ENCODE data around the gene SLC38A8.

Gene SLC38A8

GRCh38 chr16:84054271-84054670 lies 11.7 kb upstream of the SLC38A8 start:
- TF ChIP-seq POLR2A (IDR thresholded peaks at IDR 0.05; ENCODE audit: low read depth, low read length) (no peak), SPI1 (IDR thresholded peaks at IDR 0.05; ENCODE audit: low read depth, low read length) (no peak), TAF1 (IDR thresholded peaks at IDR 0.05; ENCODE audit: low read depth, low read length) (no peak)

GRCh38 chr16:84053237-84053636 lies 10.6 kb upstream of the SLC38A8 start:
- TF ChIP-seq POLR2A (IDR thresholded peaks at IDR 0.05; ENCODE audit: low read depth, low read length) (no peak), PAX5 (IDR thresholded peaks at IDR 0.05; ENCODE audit: insufficient read depth, low read length, severe bottlenecking) (no peak), SPI1 (IDR thresholded peaks at IDR 0.05; ENCODE audit: low read depth, low read length) (no peak), TAF1 (IDR thresholded peaks at IDR 0.05; ENCODE audit: low read depth, low read length) (no peak), POU2F2 (IDR thresholded peaks at IDR 0.05; ENCODE audit: low read depth, low read length) (no peak), POLR2AphosphoS5 (IDR thresholded peaks at IDR 0.05; ENCODE audit: low read depth, low read length) (no peak)
- FAIRE-seq (no peak), DNase-seq (ENCODE audit: insufficient read length, low spot score) (no peak)

More at GRCh38 chr16:84054271-84054670, 11.7 kb upstream of the SLC38A8 start:
- DNase-seq (ENCODE audit: insufficient read length, low spot score) (no peak), FAIRE-seq (no peak)

DNA sequence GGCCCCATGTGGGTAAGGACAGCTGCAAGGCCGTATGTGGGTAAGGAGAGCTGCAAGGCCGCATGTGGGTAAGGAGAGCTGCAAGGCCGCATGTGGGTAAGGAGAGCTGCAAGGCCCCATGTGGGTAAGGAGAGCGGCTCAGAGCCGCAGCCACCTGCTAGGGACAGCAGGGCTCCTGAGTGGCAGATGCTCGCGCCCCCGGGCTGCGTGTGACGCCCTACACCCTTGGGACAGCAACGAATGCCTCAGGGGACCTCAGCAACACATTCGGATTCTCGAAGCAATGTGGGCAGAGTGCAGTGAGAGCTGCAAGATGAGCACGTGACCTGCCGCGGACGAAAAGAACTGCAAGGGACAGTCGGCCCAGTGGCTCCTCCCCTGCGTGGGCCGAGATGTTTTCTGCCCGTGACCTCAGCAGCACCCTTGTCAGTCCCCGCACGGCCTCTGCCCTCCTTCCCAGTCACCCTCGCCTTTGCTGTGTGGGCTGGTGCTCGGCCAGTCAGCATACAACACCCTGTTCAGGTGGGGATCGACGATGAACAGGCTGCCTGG lies 9.6 kb upstream of the SLC38A8 start:
- FAIRE-seq (no peak), DNase-seq (ENCODE audit: insufficient read length, low spot score) (no peak)
- TF ChIP-seq PAX5 (IDR thresholded peaks at IDR 0.05; ENCODE audit: insufficient read depth, low read length, severe bottlenecking) (no peak), POLR2A (IDR thresholded peaks at IDR 0.05; ENCODE audit: low read depth, low read length) (no peak), POLR2AphosphoS5 (IDR thresholded peaks at IDR 0.05; ENCODE audit: low read depth, low read length) (no peak), POU2F2 (IDR thresholded peaks at IDR 0.05; ENCODE audit: low read depth, low read length) (no peak), SPI1 (IDR thresholded peaks at IDR 0.05; ENCODE audit: low read depth, low read length) (no peak), TAF1 (IDR thresholded peaks at IDR 0.05; ENCODE audit: low read depth, low read length) (no peak)

GRCh38 chr16:84050316-84050715 lies 7.7 kb upstream of the SLC38A8 start:
- FAIRE-seq (no peak), DNase-seq (ENCODE audit: insufficient read length, low spot score) (no peak)
- TF ChIP-seq POLR2AphosphoS5 (IDR thresholded peaks at IDR 0.05; ENCODE audit: low read depth, low read length) (no peak), SPI1 (IDR thresholded peaks at IDR 0.05; ENCODE audit: low read depth, low read length) (no peak)

GRCh38 chr16:84049403-84050060 lies 6.9 kb upstream of the SLC38A8 start:
- no peak for FAIRE-seq
- TF ChIP-seq POU2F2 (IDR thresholded peaks at IDR 0.05; ENCODE audit: low read depth, low read length): no peak
- no peak for DNase-seq (ENCODE audit: insufficient read length, low spot score)

GRCh38 chr16:84048871-84049270 lies 6.3 kb upstream of the SLC38A8 start:
- no peak for TF ChIP-seq SPI1 (IDR thresholded peaks at IDR 0.05; ENCODE audit: low read depth, low read length)
- no peak for TF ChIP-seq POU2F2 (IDR thresholded peaks at IDR 0.05; ENCODE audit: low read depth, low read length)
- DNase-seq (ENCODE audit: insufficient read length, low spot score) (no peak), FAIRE-seq (no peak)

GRCh38 chr16:84048270-84048669 lies 5.7 kb upstream of the SLC38A8 start:
- FAIRE-seq (no peak), DNase-seq (ENCODE audit: insufficient read length, low spot score) (no peak)
- TF ChIP-seq POLR2AphosphoS5 (IDR thresholded peaks at IDR 0.05; ENCODE audit: low read depth, low read length) (no peak), TAF1 (IDR thresholded peaks at IDR 0.05; ENCODE audit: low read depth, low read length) (no peak), POU2F2 (IDR thresholded peaks at IDR 0.05; ENCODE audit: low read depth, low read length) (no peak), PAX5 (IDR thresholded peaks at IDR 0.05; ENCODE audit: insufficient read depth, low read length, severe bottlenecking) (no peak), SPI1 (IDR thresholded peaks at IDR 0.05; ENCODE audit: low read depth, low read length) (no peak), POLR2A (IDR thresholded peaks at IDR 0.05; ENCODE audit: low read depth, low read length) (no peak)

DNA sequence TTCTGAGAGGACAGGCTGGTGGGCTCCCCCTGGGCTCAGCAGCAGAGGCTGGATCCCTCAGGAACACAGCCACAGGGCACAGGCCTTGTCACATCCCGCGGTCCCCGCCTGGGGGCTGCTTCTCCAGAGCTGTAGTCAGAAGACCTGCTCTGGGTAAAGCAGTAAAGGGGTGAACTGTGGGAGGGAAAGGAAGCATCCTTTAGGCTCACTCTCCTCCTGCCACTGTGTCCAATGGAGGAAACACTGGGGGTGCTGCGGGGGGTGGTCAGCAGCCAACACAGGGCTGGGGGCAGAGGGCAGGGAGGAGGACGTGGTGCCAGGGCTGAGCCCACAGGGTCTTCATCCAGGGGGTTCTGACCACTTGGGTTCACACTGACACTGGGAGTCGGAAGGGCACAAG lies 5.0 kb upstream of the SLC38A8 start:
- no peak for DNase-seq (ENCODE audit: insufficient read length, low spot score)
- FAIRE-seq: no peak

DNA sequence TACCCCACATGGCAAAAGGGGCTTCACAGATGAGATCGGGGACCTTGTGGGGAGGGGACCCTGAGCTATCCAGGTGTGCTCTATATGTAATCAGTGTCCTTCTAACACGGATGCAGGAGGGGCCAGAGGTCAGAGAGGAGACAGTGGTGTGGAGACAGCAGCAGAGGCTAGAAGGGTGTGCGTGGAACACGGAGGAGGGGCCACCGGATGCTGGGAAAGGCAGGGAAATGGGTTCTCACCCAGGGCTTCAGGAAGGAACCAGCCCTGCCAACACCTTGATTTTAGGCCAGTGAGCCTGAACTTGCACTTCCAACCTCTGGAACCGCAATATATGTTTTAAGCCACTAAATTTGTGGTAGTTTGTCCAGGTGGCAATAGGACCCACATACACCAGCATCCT lies 4.6 kb upstream of the SLC38A8 start:
- TF ChIP-seq POLR2A (IDR thresholded peaks at IDR 0.05; ENCODE audit: low read depth, low read length): no peak
- no peak for TF ChIP-seq POLR2AphosphoS5 (IDR thresholded peaks at IDR 0.05; ENCODE audit: low read depth, low read length)
- TF ChIP-seq SPI1 (IDR thresholded peaks at IDR 0.05; ENCODE audit: low read depth, low read length): no peak
- TF ChIP-seq PAX5 (IDR thresholded peaks at IDR 0.05; ENCODE audit: insufficient read depth, low read length, severe bottlenecking): no peak
- TF ChIP-seq TAF1 (IDR thresholded peaks at IDR 0.05; ENCODE audit: low read depth, low read length): no peak
- no peak for TF ChIP-seq POU2F2 (IDR thresholded peaks at IDR 0.05; ENCODE audit: low read depth, low read length)
- DNase-seq (ENCODE audit: insufficient read length, low spot score) (no peak), FAIRE-seq (no peak)

More for the DNA sequence above, 5.0 kb upstream of the SLC38A8 start:
- no peak for TF ChIP-seq POLR2AphosphoS5 (IDR thresholded peaks at IDR 0.05; ENCODE audit: low read depth, low read length)
- TF ChIP-seq SPI1 (IDR thresholded peaks at IDR 0.05; ENCODE audit: low read depth, low read length): no peak
- TF ChIP-seq PAX5 (IDR thresholded peaks at IDR 0.05; ENCODE audit: insufficient read depth, low read length, severe bottlenecking): no peak
- TF ChIP-seq POU2F2 (IDR thresholded peaks at IDR 0.05; ENCODE audit: low read depth, low read length): no peak
- no peak for TF ChIP-seq TAF1 (IDR thresholded peaks at IDR 0.05; ENCODE audit: low read depth, low read length)
- no peak for TF ChIP-seq POLR2A (IDR thresholded peaks at IDR 0.05; ENCODE audit: low read depth, low read length)

DNA sequence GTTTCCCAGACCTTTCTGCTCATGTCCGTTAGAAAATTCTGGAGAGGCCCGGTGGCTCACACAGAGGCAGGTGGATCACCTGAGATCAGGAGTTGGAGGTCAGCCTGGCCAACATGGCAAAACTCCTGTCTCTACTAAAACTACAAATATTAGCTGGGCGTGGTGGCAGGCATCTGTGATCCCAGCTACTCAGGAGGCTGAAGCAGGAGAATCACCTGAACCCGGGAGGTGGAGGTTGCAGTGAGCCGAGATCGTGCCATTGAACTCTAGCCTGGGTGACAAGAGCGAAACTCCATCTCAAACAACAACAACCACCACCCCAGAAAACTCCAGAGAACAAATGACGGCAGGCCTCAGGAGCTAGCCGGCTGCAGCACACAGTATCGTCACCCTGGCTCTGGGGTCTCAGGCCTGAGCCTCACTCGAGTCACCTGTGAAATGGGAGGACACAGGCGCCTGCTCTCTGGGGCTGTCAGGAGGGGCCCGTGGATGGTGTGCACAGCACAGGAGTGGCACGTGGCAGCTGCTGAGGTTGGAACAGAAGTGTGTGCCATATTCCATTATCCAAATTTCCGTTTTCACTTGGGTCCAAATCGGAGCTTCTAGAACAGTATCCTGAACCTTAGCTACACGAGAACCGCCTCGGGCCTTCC lies 3.3 kb upstream of the SLC38A8 start:
- DNase-seq (ENCODE audit: insufficient read length, low spot score) (no peak), FAIRE-seq (no peak)
- TF ChIP-seq POLR2A (IDR thresholded peaks at IDR 0.05; ENCODE audit: low read depth, low read length) (no peak), POU2F2 (IDR thresholded peaks at IDR 0.05; ENCODE audit: low read depth, low read length) (no peak), TAF1 (IDR thresholded peaks at IDR 0.05; ENCODE audit: low read depth, low read length) (no peak), POLR2AphosphoS5 (IDR thresholded peaks at IDR 0.05; ENCODE audit: low read depth, low read length) (no peak), SPI1 (IDR thresholded peaks at IDR 0.05; ENCODE audit: low read depth, low read length) (no peak), PAX5 (IDR thresholded peaks at IDR 0.05; ENCODE audit: insufficient read depth, low read length, severe bottlenecking) (no peak)

Measured in GM12891 (cell line).